H1 (cell line): Measurements from ENCODE around the gene APBA3. TPM values are rescaled to one million over a fixed set of nuclear protein-coding genes. Genes with fewer than 3 reads are reported as not detected.

Experiments used
- CTCF ChIA-PET: fragments of 300-600 bp; sonication (Branson Sonifier 250); formaldehyde crosslinking; loops from one replicate; lab custom pipeline; 2021; ENCODE audit not compliant: partially characterized antibody; lab: Charles Lee
- POLR2A ChIA-PET: fragments of 300-600 bp; sonication (Branson Sonifier 250); formaldehyde crosslinking; loops from one replicate; lab custom pipeline; 2021; ENCODE audit warnings: inconsistent platforms; ENCODE audit not compliant: partially characterized antibody; lab: Charles Lee
- DNase-seq, 2 experiments: peaks; one replicate each; pipeline versions ENCODE4 v3.0.0 to v3.0.0-alpha.2; 2010 to 2022; ENCODE audit warnings: low spot score in 2 of 2, low read depth in 1 of 2, mixed read lengths in 1 of 2
- FAIRE-seq: peaks from 2 replicates; lab custom pipeline; 2011; peaks lifted over from hg19 to GRCh38; lab: Jason Lieb, UNC
- H2AFZ ChIP-seq: 2 replicates; pipeline ENCODE4 v1.8.1; 2012; ENCODE audit warnings: low read length, inconsistent platforms
- H2AK5ac ChIP-seq: 2 replicates; pipeline ENCODE4 v1.6.1; 2013; ENCODE audit warnings: low read depth, low read length
- H2BK120ac ChIP-seq: replicated peaks from 2 replicates; pipeline ENCODE3; 2013; ENCODE audit warnings: low read depth, low read length, inconsistent platforms
- H2BK12ac ChIP-seq: 2 replicates; pipeline ENCODE4 v1.6.1; 2013; ENCODE audit warnings: low read depth, low read length
- H2BK15ac ChIP-seq: 2 replicates; pipeline ENCODE4 v1.6.1; 2013; ENCODE audit warnings: low read length
- H2BK20ac ChIP-seq: 2 replicates; pipeline ENCODE4 v1.6.1; 2013; ENCODE audit warnings: low read length
- H2BK5ac ChIP-seq: 2 replicates; pipeline ENCODE4 v1.6.1; 2013; ENCODE audit warnings: low read depth, low read length
- H3K14ac ChIP-seq: 2 replicates; pipeline ENCODE4 v1.6.1; 2013; ENCODE audit warnings: inconsistent platforms; ENCODE audit not compliant: insufficient read length
- H3K18ac ChIP-seq: 2 replicates; pipeline ENCODE4 v1.6.1; 2013; ENCODE audit warnings: low read length; ENCODE audit errors: extremely low read depth
- H3K23ac ChIP-seq: 2 replicates; pipeline ENCODE4 v1.6.1; 2013; ENCODE audit warnings: inconsistent platforms; ENCODE audit not compliant: insufficient read length
- H3K23me2 ChIP-seq: 2 replicates; pipeline ENCODE4 v1.6.1; 2013; ENCODE audit warnings: low read depth, low read length
- H3K27ac ChIP-seq: 2 replicates; pipeline ENCODE4 v1.6.1; 2011; ENCODE audit warnings: low read depth, low read length, inconsistent platforms
- H3K27me3 ChIP-seq, 4 experiments: replicated peaks in 1 of 4; 1 replicate in 1 of 4; 2 replicates in 3 of 4; pipeline versions ENCODE4 v1.6.1 to v1.8.1; 2011 to 2013; ENCODE audit warnings: low read length in 3 of 4, mild to moderate bottlenecking in 3 of 4, inconsistent platforms in 2 of 4, mixed read lengths in 2 of 4, moderate library complexity in 1 of 4; ENCODE audit not compliant: control insufficient read depth in 3 of 4, insufficient read depth in 3 of 4; ENCODE audit errors: extremely low read depth in 1 of 4
- H3K36me3 ChIP-seq, 4 experiments: 2 replicates each; pipeline versions ENCODE4 v1.6.1 to v1.8.1; 2011 to 2013; ENCODE audit warnings: mild to moderate bottlenecking in 4 of 4, low read length in 3 of 4, moderate library complexity in 2 of 4, control low read depth in 1 of 4, inconsistent platforms in 1 of 4; ENCODE audit not compliant: insufficient read depth in 4 of 4, control insufficient read depth in 2 of 4
- H3K4ac ChIP-seq: replicated peaks from 2 replicates; pipeline ENCODE3; 2013; ENCODE audit warnings: low read length, low read depth, mixed read lengths, inconsistent platforms; ENCODE audit not compliant: insufficient read length
- H3K4me1 ChIP-seq, 4 experiments: replicated peaks in 1 of 4; 1 replicate in 1 of 4; 2 replicates in 3 of 4; pipeline versions ENCODE4 v1.6.1 to v1.8.1; 2011 to 2013; ENCODE audit warnings: low read length in 3 of 4, inconsistent platforms in 2 of 4, mixed read lengths in 1 of 4; ENCODE audit not compliant: insufficient read depth in 4 of 4, control insufficient read depth in 3 of 4
- H3K4me2 ChIP-seq, 2 experiments: 2 replicates each; pipeline versions ENCODE4 v1.6.1 to v1.8.1; 2011 to 2013; ENCODE audit warnings: low read depth in 2 of 2, low read length in 2 of 2, control low read depth in 1 of 2, inconsistent platforms in 1 of 2, mild to moderate bottlenecking in 1 of 2; ENCODE audit not compliant: insufficient read depth in 1 of 2
- H3K4me3 ChIP-seq, 4 experiments: fragments of 200-600, 300-600 bp in 1 of 4; sonication (generic), shearing (Covaris generic), sonication (Bioruptor Twin) in 1 of 4; 2 replicates each; pipeline versions ENCODE4 v1.5.1 to v1.8.1; 2011 to 2016; ENCODE audit warnings: low read length in 4 of 4, low read depth in 3 of 4, control low read depth in 2 of 4, inconsistent platforms in 2 of 4, mild to moderate bottlenecking in 2 of 4, mixed read lengths in 1 of 4, moderate library complexity in 1 of 4; ENCODE audit not compliant: insufficient read depth in 2 of 4; ENCODE audit errors: extremely low read depth in 1 of 4
- H3K56ac ChIP-seq: replicated peaks from 2 replicates; pipeline ENCODE3; 2013; ENCODE audit warnings: low read depth, mild to moderate bottlenecking, mixed read lengths, low read length, inconsistent platforms; ENCODE audit not compliant: insufficient read length
- H3K79me1 ChIP-seq: 2 replicates; pipeline ENCODE4 v1.6.1; 2013; ENCODE audit warnings: low read depth, low read length, control low read depth
- H3K79me2 ChIP-seq, 2 experiments: 2 replicates each; pipeline versions ENCODE4 v1.6.1 to v1.8.1; 2012 to 2013; ENCODE audit warnings: low read length in 2 of 2, mild to moderate bottlenecking in 2 of 2, inconsistent platforms in 1 of 2; ENCODE audit not compliant: insufficient read depth in 2 of 2, control insufficient read depth in 1 of 2
- H3K9ac ChIP-seq, 4 experiments: replicated peaks in 1 of 4; 1 replicate in 1 of 4; 2 replicates in 3 of 4; pipeline versions ENCODE4 v1.6.1 to v1.8.1; 2011 to 2013; ENCODE audit warnings: low read depth in 3 of 4, low read length in 3 of 4, control low read depth in 2 of 4, mild to moderate bottlenecking in 2 of 4, moderate library complexity in 2 of 4, inconsistent platforms in 1 of 4; ENCODE audit errors: extremely low read depth in 1 of 4
- H3K9me3 ChIP-seq, 2 experiments: 2 replicates each; pipeline versions ENCODE4 v1.6.1 to v1.8.1; 2012 to 2013; ENCODE audit warnings: mild to moderate bottlenecking in 2 of 2, moderate library complexity in 2 of 2, control low read depth in 1 of 2, inconsistent platforms in 1 of 2, low read depth in 1 of 2, low read length in 1 of 2, mixed read lengths in 1 of 2; ENCODE audit not compliant: insufficient read depth in 2 of 2
- H4K20me1 ChIP-seq, 2 experiments: replicated peaks in 1 of 2; 2 replicates each; pipeline versions ENCODE3 to v1.8.1; 2011 to 2013; ENCODE audit warnings: inconsistent platforms in 2 of 2, low read length in 2 of 2, mild to moderate bottlenecking in 1 of 2; ENCODE audit not compliant: insufficient read depth in 2 of 2, control insufficient read depth in 1 of 2
- H4K5ac ChIP-seq: 2 replicates; pipeline ENCODE4 v1.6.1; 2013; ENCODE audit warnings: low read length, low read depth, mixed read lengths, inconsistent platforms; ENCODE audit not compliant: insufficient read length
- H4K8ac ChIP-seq: 2 replicates; pipeline ENCODE4 v1.8.0; 2013; ENCODE audit warnings: mild to moderate bottlenecking, moderate library complexity, low read length, inconsistent platforms; ENCODE audit not compliant: insufficient read depth; ENCODE audit errors: extremely low read depth
- H4K91ac ChIP-seq: replicated peaks from 2 replicates; pipeline ENCODE3; 2013; ENCODE audit warnings: low read length, mixed read lengths, inconsistent platforms; ENCODE audit not compliant: insufficient read length
- CHD1 ChIP-seq: IDR thresholded peaks from 2 replicates; pipeline ENCODE4 v1.6.1; 2012; ENCODE audit warnings: low read depth, low read length, improper control_type of control experiment
- CHD2 ChIP-seq: IDR thresholded peaks from 2 replicates; pipeline ENCODE4 v1.6.1; 2012; ENCODE audit warnings: low read length, improper control_type of control experiment
- CTCF ChIP-seq, 3 experiments: IDR thresholded peaks; 1 replicate in 2 of 3; 2 replicates in 1 of 3; pipeline versions ENCODE4 v1.5.1 to v1.6.1; 2011; ENCODE audit warnings: low read length in 3 of 3, mild to moderate bottlenecking in 3 of 3, inconsistent platforms in 2 of 3, low read depth in 1 of 3, moderate library complexity in 1 of 3; ENCODE audit not compliant: insufficient read depth in 1 of 3; ENCODE audit errors: control extremely low read depth in 1 of 3
- EP300 ChIP-seq, 2 experiments: IDR thresholded peaks; 1 replicate in 1 of 2; 2 replicates in 1 of 2; pipeline ENCODE4 v1.6.1; 2011 to 2012; ENCODE audit warnings: low read depth in 2 of 2, low read length in 2 of 2, mild to moderate bottlenecking in 2 of 2, borderline replicate concordance in 1 of 2, inconsistent platforms in 1 of 2, moderate library complexity in 1 of 2
- TCF12 ChIP-seq: IDR thresholded peaks from 2 replicates; pipeline ENCODE4 v1.6.1; 2011; ENCODE audit warnings: low read depth, mild to moderate bottlenecking, low read length
- TEAD4 ChIP-seq: IDR thresholded peaks from 2 replicates; pipeline ENCODE4 v1.6.1; 2012; ENCODE audit warnings: low read depth, low read length, inconsistent platforms, mixed read lengths
- YY1 ChIP-seq: IDR thresholded peaks from 2 replicates; pipeline ENCODE4 v1.6.1; 2011; ENCODE audit warnings: low read depth, mild to moderate bottlenecking, low read length
- WGBS, 2 experiments: shearing (Covaris generic) in 1 of 2; methylation state at CpG; one replicate each; pipeline versions ENCODE4 v1.1.6 to v1.1.7; 2013 to 2015; ENCODE audit warnings: low lambda C conversion rate in 2 of 2, mixed read lengths in 2 of 2, inconsistent platforms in 1 of 2, low coverage in 1 of 2, missing lambda C conversion rate in 1 of 2; ENCODE audit not compliant: insufficient replicate concordance in 2 of 2, insufficient coverage in 1 of 2, insufficient read length in 1 of 2; ENCODE audit errors: extremely low coverage in 1 of 2, missing lambda C conversion rate in 1 of 2; 5-methylcytosine and 5-hydroxymethylcytosine counted together
- polyA plus RNA-seq, 7 experiments: library from polyadenylated mRNA; depleted of rRNA in 3 of 7; stranded (reverse) in 5 of 7; unstranded in 2 of 7; fragments of >200 nt in 5 of 7; fragments of 200-250 nt in 2 of 7; gene quantifications; 1 replicate in 5 of 7; 2 replicates in 1 of 7; 4 replicates in 1 of 7; pipeline versions ENCODE4 v1.2.1 to v1.2.3, GENCODE V29; 2011 to 2013; ENCODE audit warnings: missing spikeins in 2 of 7, mixed read lengths in 2 of 7
- total RNA-seq: library from RNA; stranded (reverse); fragmentation: NEBNext Ultra II Directional; extraction: Animal tissue kit (Norgen Biotek cat#: 25700); gene quantifications from 2 replicates; pipeline ENCODE4 v1.2.1, GENCODE V29; 2021
- TF ChIP-seq, protein P1 (sequence below): IDR thresholded peaks from 2 replicates; pipeline ENCODE4 v1.6.1; 2012; ENCODE audit warnings: inconsistent platforms

Gene APBA3
- total and polyA plus RNA-seq, 2 of the 8 experiments (the other 6 are each of a cell fraction or from before 2014, with no cell fraction given): 21.4 to 36.9 TPM

DNA sequence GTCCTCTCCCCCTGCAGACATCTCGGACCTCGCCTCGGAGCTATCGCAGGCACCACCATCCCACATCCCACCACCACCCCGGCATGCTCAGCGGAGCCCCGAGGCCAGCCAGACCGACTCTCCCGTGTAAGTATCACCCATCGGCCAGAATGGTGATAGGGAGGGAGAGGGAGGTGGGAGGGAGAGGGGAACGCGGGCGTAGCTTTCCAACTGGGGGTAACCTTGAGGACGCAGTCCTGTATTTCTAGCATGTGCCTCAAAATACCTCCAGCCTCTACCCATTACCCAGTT lies 27.2 kb downstream of the APBA3 start:
- no peak overlapping the region for H2BK15ac ChIP-seq
- no peaks in the 10 kb centered on the region for H3K79me1 ChIP-seq
- no peaks in the 10 kb centered on the region for H3K23me2 ChIP-seq
- H3K79me2 ChIP-seq: no peaks in the 10 kb centered on the region
- peaks cover 0 to 3% of the 10 kb centered on the region in 2 experiments for H4K20me1 ChIP-seq
- H4K5ac ChIP-seq: no peak overlapping the region
- no peak overlapping the region for H2AK5ac ChIP-seq
- no peak overlapping the region for H3K9ac ChIP-seq
- no peak overlapping the region for H3K56ac ChIP-seq
- no peak overlapping the region for H3K27ac ChIP-seq
- no peak overlapping the region for H3K4me3 ChIP-seq
- ChIA-PET CTCF (interaction anchor here (1.1 to 1.2 kb wide), 2 partner anchors 9 to 14 kb away, joined by 3 to 4 read pairs; no protein-coding TSS in a partner anchor), POLR2A (interaction anchor here (1.7 kb wide), 1 partner anchor 13 kb away, joined by 4 read pairs; no protein-coding TSS in a partner anchor)
- TF ChIP-seq, protein P1, sequence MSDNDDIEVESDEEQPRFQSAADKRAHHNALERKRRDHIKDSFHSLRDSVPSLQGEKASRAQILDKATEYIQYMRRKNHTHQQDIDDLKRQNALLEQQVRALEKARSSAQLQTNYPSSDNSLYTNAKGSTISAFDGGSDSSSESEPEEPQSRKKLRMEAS: no peak
- TF ChIP-seq CHD1 (no peak), TCF12 (no peak), EP300 (IDR thresholded peaks at IDR 0.05; ENCODE audit: borderline replicate concordance in 1 of 2, low read depth in 2 of 2, low read length in 2 of 2) (no peak), CTCF (IDR thresholded peaks at IDR 0.05; ENCODE audit: control extremely low read depth in 1 of 3, insufficient read depth in 1 of 3, low read depth in 1 of 3, low read length in 3 of 3) (no peak), CHD2 (no peak), TEAD4 (no peak), YY1 (no peak)
- no peak overlapping the region for H4K91ac ChIP-seq
- no peak overlapping the region for H2BK5ac ChIP-seq
- no peaks in the 10 kb centered on the region for H3K9me3 ChIP-seq
- no peak overlapping the region for H3K4me2 ChIP-seq
- 90% methylated on average over 11 of the region's 14 CpGs; no CpG with 5 or more reads in 1 of the 2 experiments for WGBS, 2 experiments
- H2BK20ac ChIP-seq: no peak overlapping the region
- H2BK120ac ChIP-seq: no peak overlapping the region
- no peak overlapping the region for H3K4ac ChIP-seq
- no peak overlapping the region for H3K18ac ChIP-seq
- H2AFZ ChIP-seq: no peak overlapping the region
- no peak overlapping the region for H2BK12ac ChIP-seq
- no peaks in the 10 kb centered on the region for H3K4me1 ChIP-seq
- H3K23ac ChIP-seq: no peak overlapping the region
- DNase-seq (no peak), FAIRE-seq (no peak)
- no peak overlapping the region for H4K8ac ChIP-seq
- no peak overlapping the region for H3K14ac ChIP-seq
- H3K27me3 ChIP-seq: no peaks in the 10 kb centered on the region
- H3K36me3 ChIP-seq: peaks cover 0 to 7% (median 3%) of the 10 kb centered on the region in 4 experiments; a peak in 5 of 8 replicates
